Activated effector memory CD4-positive, alpha-beta T cell treated with anti-CD3 and anti-CD28 coated beads, Interleukin-2, amount 50 U/mL, for 16 hours (primary cell): ENCODE results near the gene CFAP73.
"Not testable (repeated sequence)": the region's sequence is repeated elsewhere in the genome, so short reads cannot be mapped to it uniquely, and the experiment has no call there.

Experiments
- DNase-seq: peaks from one replicate; pipeline ENCODE4 v3.0.0-alpha.2; 2020

Gene CFAP73

DNA sequence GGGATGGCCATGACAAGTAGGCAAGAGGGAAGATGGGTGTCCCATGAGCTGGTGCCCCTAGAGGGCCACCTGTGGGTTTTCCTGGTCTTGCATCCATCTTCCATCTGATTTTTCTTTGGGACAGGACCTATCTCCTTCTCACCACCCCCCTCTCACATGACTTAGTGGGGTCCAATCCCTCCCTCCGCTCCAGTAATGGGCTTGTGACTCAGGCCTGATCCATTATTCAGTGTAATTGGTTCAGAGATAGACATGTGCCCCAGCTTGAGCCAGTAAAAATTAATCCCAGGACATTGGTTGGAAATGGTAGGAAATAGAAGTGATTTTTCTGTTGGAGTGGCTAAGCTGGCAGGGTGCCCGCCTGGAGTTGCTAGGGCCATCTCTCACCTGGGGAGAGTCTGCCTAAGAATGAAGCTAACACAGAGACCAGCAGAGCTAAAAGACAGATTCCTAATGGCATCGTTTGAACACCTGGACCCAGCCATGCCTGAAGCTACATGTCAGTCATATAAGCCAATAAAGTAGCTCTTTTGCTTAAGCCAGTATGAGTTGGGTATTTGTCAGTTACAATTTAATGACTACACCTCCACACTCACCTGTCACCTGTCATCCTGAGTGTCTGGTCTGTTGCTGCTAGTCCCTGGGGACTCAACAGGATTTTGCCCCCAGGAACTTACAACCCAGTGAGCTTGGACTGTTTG lies 28.7 kb upstream of the CFAP73 start:
- DNase-seq = no peak

DNA sequence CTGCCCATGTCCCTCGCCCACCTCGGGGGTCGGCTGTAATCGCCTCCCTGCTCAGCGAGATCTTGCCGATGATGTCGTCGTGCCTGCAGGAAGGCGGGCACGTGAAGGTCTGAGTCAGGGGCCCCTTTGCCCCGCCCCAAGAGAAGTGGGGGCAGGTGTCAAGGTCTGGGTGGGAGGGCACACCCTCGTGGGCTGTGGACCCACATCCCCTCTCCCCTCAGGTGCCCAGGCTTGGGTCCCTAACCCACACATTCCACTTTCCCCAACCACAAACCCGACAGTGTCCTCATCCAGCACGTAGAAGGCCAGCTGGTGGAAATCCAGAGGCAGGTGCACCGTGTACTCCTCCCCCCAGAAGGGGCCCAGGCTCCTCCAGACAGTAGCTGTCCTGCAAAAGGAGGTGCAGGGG lies 21.7 kb upstream of the CFAP73 start:
- no peak for DNase-seq

DNA sequence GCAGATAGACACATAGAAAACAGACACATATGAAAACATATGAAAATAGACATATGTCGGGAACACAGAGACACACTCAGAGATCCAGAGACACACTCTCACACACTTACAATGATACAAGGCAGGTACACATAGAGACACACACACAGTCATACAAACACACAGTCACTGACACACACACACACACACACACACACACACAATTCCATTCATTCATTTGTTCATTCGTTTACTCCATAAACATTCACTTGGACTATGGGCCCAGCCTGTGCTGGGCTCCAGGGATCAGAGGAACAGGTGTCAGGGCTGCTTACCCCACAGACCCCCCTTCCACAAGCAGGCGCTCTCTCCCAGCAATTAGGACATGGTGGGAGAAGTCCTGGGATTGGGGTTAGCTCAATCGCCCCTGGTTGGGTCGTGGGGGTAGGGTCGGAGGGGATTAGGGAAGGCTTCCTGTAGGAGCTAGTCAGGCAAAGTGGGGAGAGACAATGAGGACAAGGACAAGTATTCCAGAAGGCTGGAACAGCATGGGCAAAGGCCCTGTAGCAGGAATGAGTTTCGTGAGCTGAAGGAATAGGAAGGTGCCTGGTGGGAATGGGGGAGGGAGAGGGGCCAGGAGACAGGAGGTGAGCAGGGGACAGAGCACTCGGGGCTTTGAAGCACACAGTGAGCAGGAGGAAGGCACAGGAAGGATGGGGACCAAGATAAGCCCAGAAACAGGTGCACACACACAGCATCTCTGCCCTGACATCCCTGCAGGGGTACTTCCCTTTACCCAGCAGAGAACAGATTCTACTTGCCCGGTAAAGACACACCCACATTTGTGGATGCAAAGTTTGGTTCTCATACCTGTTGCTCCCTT lies 20.5 kb upstream of the CFAP73 start:
- no peak for DNase-seq

DNA sequence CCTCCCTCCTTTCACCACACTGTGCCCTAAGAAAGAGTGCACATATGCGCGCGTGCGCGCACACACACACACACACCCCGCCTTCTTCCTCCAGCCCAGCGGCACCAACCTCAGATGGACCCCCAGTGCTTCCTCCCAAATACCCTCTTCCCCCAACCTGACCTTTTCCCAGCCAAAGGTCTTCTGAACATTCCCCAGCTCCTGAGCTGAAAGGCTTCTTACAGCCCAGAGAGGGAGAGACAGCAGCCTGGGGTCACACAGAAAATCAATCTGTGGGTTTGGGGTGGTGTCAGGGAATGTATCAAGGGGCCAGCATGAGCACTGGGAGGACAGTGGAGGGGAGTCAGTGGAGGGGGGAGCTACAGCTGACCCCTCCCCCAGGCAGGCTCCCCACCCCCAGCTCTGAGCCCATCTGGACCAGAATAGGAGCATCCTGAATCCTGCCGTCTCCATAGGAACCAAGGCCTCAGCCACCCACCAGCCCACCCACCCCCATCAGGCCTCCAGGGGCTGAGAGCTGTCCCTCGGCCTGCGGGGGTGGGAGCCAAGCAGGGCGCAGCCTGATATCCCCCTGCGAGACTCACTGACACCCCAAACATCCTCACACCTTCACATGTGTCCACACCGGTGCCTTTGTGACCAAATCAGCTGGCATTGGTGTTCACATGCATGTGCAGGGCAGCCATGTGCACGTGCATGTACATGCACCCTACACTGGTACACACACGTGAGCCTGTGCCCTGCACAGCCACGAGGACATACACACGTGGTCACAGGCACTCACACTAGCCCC lies 19.7 kb upstream of the CFAP73 start:
- no peak for DNase-seq

DNA sequence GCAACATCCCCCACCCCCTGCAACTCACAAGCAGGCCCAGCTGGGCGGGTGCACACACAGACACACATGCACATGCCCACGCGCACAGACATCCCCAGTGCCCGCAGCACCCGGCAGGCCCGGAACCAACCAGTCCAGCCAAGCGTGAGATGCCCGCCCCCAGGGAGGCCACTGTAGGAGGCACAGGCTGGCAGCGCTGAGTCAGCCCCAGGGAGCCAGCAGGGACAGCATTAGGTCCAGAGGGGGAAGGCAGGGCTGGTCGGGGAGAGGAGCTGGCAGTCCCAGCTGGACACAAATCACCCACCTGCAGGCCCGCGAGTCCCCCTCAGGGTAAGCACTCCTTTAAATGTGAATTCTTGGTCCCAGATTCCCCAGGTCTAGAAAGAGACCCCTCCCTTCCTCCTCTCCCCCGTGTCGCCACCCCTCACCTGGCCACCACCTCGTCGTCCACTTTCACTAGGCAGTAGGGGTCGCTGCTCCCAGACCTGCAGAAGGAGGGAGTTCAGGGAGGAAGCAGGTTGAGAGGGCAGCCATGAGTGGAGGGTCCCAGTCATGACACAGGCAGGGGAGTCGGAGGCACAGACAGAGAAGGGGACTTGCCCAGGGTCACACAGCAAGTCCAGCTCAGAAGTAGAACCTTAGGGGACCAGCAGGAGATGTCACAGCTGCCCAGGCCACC lies 18.9 kb upstream of the CFAP73 start:
- DNase-seq = no peak

DNA sequence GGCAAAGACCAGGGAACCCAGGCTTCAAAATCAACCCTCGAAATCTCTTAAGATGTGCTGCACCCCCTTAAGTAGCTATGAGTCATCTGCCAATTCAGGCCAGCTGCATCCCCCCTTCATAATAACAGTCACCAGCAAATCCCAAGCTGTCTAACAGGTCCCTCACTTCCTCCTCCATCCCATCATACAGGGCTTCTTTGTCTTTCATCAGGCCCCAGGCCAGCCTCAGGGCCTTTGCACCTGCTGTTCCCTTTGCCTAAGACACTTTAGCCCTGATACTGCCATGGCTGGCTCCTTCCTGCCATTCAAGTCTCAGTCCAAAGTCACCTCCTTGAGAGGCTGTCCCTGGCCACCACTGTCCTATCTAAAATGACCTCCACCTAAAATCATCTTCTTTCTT lies 18.0 kb upstream of the CFAP73 start:
- DNase-seq = no peak

DNA sequence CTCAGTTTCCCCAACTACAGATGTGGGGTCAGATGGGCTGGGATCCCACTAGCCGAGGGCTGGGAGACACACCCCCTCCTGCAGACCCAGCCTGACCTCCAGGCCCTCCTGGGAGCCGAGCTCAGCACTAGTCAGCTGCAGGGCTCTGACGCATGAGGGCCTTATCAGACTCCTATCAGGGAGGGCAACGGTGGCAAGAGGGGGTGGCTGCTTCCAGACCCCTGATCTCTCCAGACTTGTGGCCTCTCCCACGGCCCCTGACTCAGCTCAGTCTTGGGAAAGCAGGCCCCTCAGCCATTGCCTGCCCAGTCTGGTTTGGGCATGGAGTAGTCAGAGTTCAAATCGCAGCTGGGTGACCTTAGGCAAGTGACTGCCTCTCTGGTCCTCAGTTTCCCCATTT lies 16.5 kb upstream of the CFAP73 start:
- DNase-seq = no peak

DNA sequence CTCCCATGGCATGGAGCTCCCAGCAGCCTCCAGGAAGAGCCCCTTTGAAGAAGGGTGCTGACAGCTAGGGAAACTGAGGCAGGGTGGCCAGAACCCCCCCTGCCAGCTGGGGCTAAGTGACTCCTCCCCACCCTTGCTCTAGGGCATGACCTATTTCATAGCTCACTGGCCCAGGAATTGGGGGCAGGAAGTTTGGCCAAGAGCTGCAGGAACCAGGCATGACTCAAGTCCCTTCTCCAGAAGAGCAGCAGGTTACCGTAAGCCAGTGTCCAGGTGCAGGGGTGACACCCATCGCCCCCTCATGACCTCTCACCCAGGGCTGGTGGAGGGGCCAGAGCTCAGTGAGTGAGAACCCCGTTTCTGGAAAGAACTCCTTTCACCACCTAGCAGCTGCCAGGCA lies 15.9 kb upstream of the CFAP73 start:
- DNase-seq = no peak

DNA sequence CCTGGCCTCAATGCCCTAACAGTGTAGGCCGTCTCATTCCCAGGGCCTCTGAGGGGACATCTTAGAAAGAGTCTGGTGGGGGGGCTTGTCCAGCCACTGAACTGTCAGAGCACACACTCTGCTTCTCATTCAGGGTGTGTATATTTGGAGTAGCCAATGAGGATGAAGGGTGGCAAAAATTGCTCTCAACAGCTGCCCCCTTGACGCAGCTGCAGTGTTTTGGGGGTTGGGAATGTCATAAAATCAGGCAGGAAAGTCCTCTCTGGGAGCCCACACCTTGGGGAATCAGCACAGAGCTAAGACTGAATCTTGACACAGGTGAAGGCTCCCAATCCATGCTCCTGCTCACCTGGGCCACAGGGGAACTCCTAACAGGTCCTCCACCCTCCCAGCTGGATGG lies 15.5 kb upstream of the CFAP73 start:
- DNase-seq = no peak

DNA sequence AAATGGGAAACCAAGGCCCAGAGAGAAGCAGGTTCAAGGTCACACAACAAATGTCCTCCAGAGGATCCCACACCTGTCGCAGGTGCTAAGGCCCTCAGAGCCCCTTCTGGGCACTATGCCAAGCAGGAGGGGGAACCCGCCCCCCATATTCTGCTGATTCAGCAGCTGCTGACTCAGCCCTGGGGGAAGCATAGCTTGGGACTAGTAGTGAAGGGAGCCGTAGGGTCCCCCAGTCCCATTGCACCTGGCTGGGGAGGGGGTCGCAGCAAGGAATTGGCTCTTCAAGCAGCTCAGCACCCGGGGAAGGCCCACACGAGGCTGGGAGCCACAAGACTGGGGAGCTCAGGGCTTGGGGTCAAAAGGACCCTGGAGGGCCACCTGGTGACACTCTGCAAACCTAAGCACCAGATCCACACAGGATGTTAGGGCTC lies 15.0 kb upstream of the CFAP73 start:
- DNase-seq = no peak

DNA sequence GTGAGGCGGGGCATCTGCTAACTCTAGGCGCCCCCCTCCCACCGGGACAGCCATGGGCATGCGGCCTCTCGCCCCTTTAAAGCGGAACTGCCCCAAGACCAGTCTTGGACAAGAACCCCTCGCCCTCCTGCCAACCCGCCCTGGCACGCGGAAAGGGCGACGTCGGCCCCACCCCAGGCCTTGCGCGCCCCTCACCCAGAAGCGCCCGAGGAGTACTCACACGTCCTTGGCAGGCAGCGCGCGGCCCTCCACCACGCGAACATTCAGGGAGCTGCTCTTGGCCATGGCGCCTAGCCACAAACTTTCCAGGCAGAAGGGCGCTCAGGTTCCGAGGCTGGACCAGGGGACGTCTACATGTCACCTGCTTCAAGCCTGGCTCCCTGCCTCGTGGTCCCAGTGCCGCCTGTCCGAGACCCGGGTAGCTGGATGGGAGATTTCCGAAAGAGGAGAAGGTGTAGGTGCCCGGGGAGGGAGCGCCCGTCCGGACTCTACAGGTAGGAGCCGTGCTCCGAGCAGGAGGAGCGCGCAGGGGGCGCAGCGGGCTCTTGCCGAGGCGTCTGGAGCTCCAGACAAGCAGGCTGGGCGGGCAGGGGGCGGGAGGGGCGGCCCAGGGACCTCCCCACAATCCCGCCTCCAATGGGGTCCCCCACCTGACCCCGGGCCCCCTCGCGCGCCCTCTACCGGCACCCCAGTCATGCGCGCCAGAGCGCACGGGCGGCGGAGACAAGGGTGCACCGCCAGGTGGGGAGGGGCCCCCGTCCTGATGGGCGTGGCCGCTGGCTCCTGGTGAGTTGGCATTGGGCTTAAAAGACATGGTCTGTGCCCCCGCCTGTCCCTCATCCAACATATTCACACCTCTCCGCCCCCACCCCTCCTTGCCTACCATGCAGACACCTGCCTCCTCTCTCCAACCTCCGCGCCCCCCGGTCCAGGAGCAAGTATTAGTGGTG lies 14.1 kb upstream of the CFAP73 start, which contains the start of gene RASAL1:
TSS of gene RASAL1 (minus strand) at position 584 of the 950 bp plus-strand sequence. CDS start at position 285, 299 bp downstream.
- DNase-seq = peak; percentile 90

DNA sequence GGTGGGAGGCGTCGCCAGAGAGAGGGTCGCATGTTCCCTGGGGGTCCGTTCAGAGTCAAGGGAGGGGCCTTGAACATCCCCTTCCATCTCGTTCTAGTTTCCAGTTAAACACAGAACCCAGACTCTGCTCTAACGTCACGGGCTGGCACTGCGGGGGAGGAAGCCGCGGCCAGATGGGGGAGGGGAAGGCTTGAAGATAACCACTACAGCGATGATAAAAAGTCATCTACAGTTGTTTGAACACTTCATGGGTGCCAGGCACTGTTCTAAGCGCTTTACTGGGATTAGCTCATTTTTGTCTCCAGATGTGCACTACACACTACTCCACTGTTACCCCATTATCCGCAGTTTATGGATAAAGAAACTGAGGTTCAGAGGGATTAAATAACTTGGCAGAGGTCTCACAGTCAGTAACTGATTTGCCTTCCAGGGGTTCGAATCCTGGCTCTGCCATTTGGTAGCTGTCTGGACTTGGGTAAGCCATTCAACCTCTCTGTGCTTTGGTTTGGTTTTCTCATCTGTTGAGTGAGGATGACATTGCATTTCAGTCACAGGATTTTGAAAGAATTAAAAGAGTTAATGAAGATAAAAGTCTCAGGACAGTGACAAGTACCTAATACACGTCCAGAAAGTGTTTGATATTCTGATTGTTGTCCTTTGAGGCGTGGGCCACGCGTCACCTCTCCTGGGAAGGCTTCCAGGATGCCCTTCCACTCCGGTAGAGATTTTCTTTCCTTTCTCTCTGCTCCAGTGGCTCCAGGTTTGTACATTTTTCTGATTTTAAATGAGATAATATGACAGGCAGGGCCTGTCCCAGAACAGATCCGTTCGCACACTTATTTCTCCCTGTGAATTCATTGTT lies 13.2 kb upstream of the CFAP73 start:
- DNase-seq = peak; percentile 79

DNA sequence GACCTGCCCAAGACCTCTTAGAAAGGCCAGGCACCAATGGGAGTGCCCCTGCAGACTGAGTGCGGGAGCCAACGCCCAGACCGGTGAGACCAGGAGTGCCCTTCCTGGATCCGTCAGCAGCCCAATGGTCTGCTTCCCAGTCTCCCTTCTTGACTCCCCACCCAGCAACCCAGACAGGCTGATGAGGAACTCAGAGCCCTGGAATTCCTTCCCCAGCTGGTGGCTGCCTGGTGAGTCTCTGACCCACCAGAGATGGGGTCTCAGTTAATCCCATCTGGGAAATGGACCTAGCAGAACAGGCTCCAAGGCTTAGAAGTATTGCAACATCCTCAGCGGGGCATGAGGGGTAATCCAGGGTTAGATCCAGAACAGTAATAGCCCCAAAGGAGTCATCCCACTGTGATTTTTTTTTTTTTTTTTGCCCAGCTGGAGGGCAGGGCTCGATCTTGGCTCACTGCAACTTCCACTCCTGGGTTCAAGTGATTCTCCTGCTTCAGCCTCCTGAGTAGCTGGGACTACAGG lies 12.5 kb upstream of the CFAP73 start:
- no peak for DNase-seq

DNA sequence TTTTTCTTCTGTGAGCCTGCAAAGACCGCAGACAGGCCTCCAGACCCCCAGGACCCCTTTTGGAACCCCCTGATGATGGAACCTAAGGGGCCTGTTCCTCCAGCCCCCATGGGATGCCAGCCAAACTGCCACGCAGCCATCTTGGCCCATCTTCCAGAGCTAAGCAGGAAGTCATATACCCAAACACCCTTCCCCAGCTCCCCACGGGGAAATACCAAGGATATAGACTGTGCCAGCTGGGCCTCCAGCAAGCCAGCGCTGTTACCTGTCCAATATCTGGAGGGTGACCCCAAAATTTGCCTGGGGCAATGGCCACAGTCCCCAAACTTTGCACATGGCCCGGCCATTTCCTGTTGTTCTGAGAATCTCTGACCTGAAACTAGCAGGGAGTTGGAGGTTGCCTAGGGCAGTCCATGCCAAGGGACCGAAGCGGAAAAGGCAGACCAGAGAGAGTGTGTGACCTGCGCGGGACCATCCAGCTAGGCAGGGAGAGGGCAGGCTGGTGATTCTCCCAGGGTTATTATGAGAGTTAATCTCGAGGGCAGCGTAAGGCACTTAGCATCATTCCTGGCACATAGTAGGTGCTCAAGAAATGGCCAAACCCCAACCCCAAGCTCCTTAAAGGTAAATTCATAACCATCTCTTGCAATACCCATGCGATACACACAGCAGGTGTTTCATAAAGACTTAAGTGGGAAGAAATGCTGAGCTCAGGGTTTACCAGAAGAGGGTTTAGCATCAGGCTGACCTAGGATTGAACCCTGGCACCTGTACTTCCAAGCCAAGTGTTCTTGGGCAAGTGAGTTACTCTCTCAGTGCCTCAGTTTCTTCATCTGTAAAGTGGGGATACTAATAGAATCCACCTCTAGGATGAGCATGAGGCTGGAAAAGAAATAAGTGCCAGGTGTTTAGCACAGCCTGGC lies 11.4 kb upstream of the CFAP73 start:
- no peak for DNase-seq

DNA sequence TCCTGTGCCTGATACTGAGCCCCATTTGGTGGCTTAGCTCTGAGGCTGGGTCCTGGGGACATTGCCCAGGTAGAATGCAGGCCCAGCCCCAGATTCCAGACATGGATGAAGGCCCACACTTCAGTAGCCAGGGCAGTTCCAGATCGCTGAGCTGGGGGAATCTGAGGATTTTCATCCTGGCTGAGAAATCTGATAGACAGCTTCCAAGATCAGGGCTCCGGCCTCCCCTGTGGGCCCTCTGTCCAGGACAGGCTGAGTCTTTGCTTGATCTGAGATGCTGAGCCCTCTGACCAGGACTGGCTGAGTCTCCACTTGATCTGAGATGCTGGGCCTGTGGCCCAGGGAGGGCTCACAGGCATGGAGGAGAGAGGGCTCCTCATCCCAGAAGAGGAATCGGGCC lies 10.7 kb upstream of the CFAP73 start:
- no peak for DNase-seq

DNA sequence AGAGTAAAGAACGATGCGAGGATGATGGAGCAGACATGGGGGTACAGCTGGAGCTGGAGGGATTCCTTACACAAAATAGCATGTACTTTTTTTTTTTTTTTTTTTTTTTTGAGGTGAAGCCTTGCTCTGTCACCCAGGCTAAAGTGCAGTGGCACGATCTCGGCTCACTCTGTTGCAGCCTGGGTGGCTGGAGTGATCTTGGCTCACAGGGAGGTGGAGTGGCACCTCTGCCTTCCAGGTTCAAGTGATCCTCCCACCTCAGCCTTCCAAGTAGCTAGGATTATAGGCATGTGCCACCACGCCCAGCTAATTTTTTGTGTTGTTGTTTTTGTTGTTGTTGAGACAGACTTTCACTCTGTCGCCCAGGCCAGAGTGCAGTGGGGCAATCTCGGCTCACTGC lies 8.8 kb upstream of the CFAP73 start:
- no peak for DNase-seq

DNA sequence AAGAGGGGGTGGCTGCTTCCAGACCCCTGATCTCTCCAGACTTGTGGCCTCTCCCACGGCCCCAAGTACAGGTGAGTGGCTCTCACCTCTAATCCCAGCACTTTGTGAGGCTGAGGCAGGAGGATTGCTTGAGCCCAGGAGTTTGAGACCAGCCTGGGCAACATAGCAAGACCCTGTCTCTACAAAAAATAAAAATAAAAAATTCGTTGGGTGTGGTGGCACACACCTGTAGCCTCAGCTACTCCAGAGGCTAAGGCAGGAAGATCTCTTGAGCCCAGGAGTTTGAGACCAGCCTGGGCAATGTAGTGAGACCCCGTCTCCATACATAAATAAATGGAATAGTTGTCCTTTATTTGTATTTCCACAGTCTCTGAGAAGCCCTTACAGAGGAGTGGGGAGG lies 7.8 kb upstream of the CFAP73 start:
- not testable (repeated sequence) for DNase-seq

DNA sequence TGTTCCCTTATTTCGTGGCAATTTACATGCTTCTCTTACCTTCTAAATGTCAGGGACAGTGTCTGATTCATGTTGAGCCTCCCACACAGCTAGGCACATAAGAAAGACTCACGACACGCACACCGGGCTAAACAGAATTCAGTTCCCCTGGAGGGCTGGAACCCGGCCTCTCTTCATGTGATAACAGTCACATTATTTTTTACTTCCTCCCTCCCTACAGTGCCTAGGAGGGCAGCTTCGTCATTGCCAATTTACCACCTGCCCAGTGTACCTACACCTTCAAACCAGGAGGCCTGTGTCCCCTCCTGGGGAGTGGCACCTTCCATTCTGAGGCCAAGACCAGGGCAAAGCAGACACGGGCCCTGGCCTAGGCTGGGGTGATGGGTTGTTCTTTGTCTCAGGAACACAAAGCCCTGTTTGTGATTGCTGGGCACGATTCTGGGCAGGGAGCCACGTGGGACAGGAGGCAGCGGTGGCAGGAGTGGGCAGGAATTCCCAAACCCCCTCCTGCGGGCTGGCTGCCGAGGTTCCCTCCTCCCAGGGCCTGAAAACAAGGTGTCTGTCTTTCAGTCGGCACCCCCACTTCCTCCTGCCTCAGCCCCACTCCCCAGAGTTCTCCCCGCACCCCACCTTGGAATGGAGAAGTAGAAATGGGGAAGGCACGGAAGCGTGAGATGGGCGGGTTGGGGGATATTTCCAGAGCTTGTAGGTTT lies 7.2 kb upstream of the CFAP73 start:
- no peak for DNase-seq
